ENCODE results near the gene OTOF. TPM values are rescaled to one million over a fixed set of nuclear protein-coding genes. Genes with fewer than 3 reads are reported as not detected.

Gene OTOF
- total and polyA plus RNA-seq, 2 of the 13 experiments (the other 11 are each of a cell fraction or from before 2014, with no cell fraction given): 0.04 TPM; not detected in 1

- ChIA-PET POLR2A (no interaction called here), CTCF (ENCODE audit: low intra/inter-chr PET ratio, low total read pairs) (no interaction called here)
- 56% methylated on average over 10 of the region's 11 CpGs for WGBS (ENCODE audit: low lambda C conversion rate)
- Histone ChIP-seq H3K27ac (ENCODE audit: extremely low read length, insufficient read depth, low read length) (no peak overlapping the region), H3K36me3 (replicated peaks in 1 of 2; ENCODE audit: control insufficient read depth in 1 of 2, insufficient read depth in 2 of 2, low read length in 2 of 2) (no peaks in the 10 kb centered on the region), H3K4me2 (ENCODE audit: low read depth, low read length) (no peak overlapping the region), H3K27me3 (ENCODE audit: control insufficient read depth in 1 of 2, insufficient read depth in 2 of 2, low read length in 2 of 2) (peaks cover 11 to 99% of the 10 kb centered on the region in 2 experiments), H3K4me1 (ENCODE audit: insufficient read depth, low read length) (no peaks in the 10 kb centered on the region), H3K4me3 (replicated peaks in 1 of 3; ENCODE audit: insufficient read depth in 1 of 3, low read depth in 2 of 3, low read length in 3 of 3) (no peak overlapping the region), H4K20me1 (ENCODE audit: insufficient read depth, low read length) (no peaks in the 10 kb centered on the region), H2AFZ (ENCODE audit: low read length) (no peak overlapping the region), H3K9ac (ENCODE audit: insufficient read depth, low read depth, low read length) (no peak overlapping the region), H3K9me3 (ENCODE audit: low read length) (no peaks in the 10 kb centered on the region), H3K79me2 (ENCODE audit: insufficient read depth, low read length) (no peaks in the 10 kb centered on the region)
- ATAC-seq (no peak), FAIRE-seq (no peak), DNase-seq (ENCODE audit: low spot score) (no peak)
- intact Hi-C loops (cut with micrococcal nuclease; ENCODE audit: unreplicated experiment) (no loop called here), in situ Hi-C loops (cut with HindIII; ENCODE audit: extremely low pct_ligation_motif_present, low pct_unique_long_range_greater_than_20kb) (no loop called here)
- no TSS peak for BruUV-seq (replicated peaks)
- TF ChIP-seq MIER3 (CRISPR knock-in tag; IDR thresholded peaks at IDR 0.05; ENCODE audit: borderline replicate concordance): no peak
- no peak for TF ChIP-seq CENPT (CRISPR knock-in tag; IDR thresholded peaks at IDR 0.05; ENCODE audit: low read depth)
- TF ChIP-seq ZBTB7A (CRISPR knock-in tag; IDR thresholded peaks at IDR 0.05): no peak
- TF ChIP-seq ZNF777 (CRISPR knock-in tag; IDR thresholded peaks at IDR 0.05): no peak
- TF ChIP-seq PBX3 (CRISPR knock-in tag; IDR thresholded peaks at IDR 0.05; ENCODE audit: borderline replicate concordance): no peak
- no peak for TF ChIP-seq FOXO4 (CRISPR knock-in tag; conservative IDR thresholded peaks at IDR 0.05)
- TF ChIP-seq ZNF629 (CRISPR knock-in tag; conservative IDR thresholded peaks at IDR 0.05): peak; percentile 44; the same call in 1 of the 2 replicates
Observed at GRCh38 chr2:26516781-26517180, 38.9 kb upstream of the OTOF start.

Data from HepG2 (cell line).